B cell (primary cell): ENCODE data around the gene WDR36. TPM values are rescaled to one million over a fixed set of nuclear protein-coding genes. Genes with fewer than 3 reads are reported as not detected.

ENCODE experiments used
- ATAC-seq: fragments of 200-7000 bp; cut with Tn5 transposase; one replicate; pipeline ENCODE4 v1.10.0; 2021; ENCODE audit warnings: low read depth, mild to moderate bottlenecking, moderate number of reproducible peaks, moderate library complexity
- CTCF ChIA-PET: fragments of 350-600 bp; sonication (Branson Sonifier 250); formaldehyde crosslinking; loops from one replicate; lab custom pipeline; 2021; ENCODE audit warnings: antibody characterized with exemption, inconsistent platforms; lab: Charles Lee
- POLR2A ChIA-PET: fragments of 350-600 bp; sonication (Branson Sonifier 250); formaldehyde crosslinking; loops from one replicate; lab custom pipeline; 2021; ENCODE audit warnings: antibody characterized with exemption; lab: Charles Lee
- DNase-seq: peaks from one replicate; pipeline ENCODE4 v3.0.0; 2013
- H2AFZ ChIP-seq: 2 replicates; pipeline ENCODE4 v1.6.1; 2012; ENCODE audit warnings: mild to moderate bottlenecking, low read depth, low read length; ENCODE audit not compliant: insufficient read depth, poor library complexity, severe bottlenecking
- H3K27ac ChIP-seq, 2 donors: 1 replicate in 1 of 2; 2 replicates in 1 of 2; pipeline ENCODE4 v1.5.1; 2012 to 2013; ENCODE audit warnings: low read length in 2 of 2, mild to moderate bottlenecking in 2 of 2, moderate library complexity in 1 of 2
- H3K27me3 ChIP-seq, 4 experiments: fragments of 200-600 bp in 1 of 4; sonication (generic) in 1 of 4; replicated peaks in 1 of 4; 1 replicate in 2 of 4; 2 replicates in 2 of 4; pipeline versions ENCODE4 v1.6.1 to v1.7.0; 2013 to 2016; ENCODE audit warnings: low read length in 3 of 4, mild to moderate bottlenecking in 2 of 4, mixed read lengths in 1 of 4, moderate library complexity in 1 of 4; ENCODE audit not compliant: insufficient read depth in 4 of 4, control insufficient read depth in 3 of 4; ENCODE audit errors: control extremely low read depth in 1 of 4
- H3K36me3 ChIP-seq, 2 experiments: replicated peaks in 1 of 2; 1 replicate in 1 of 2; 2 replicates in 1 of 2; pipeline versions ENCODE4 v1.6.1 to v1.7.1; 2013; ENCODE audit warnings: low read length in 1 of 2; ENCODE audit not compliant: insufficient read depth in 2 of 2, control insufficient read depth in 1 of 2; ENCODE audit errors: control extremely low read depth in 1 of 2, extremely low read depth in 1 of 2
- H3K4me1 ChIP-seq, 2 donors: fragments of 200-600 bp in 1 of 2; sonication (generic) in 1 of 2; 1 replicate in 1 of 2; 2 replicates in 1 of 2; pipeline versions ENCODE4 v1.5.1 to v1.6.1; 2013 to 2017; ENCODE audit warnings: low read length in 2 of 2; ENCODE audit not compliant: control insufficient read depth in 2 of 2, insufficient read depth in 2 of 2
- H3K4me2 ChIP-seq: replicated peaks from 2 replicates; pipeline ENCODE3; 2012; ENCODE audit warnings: mild to moderate bottlenecking, low read depth, low read length; ENCODE audit not compliant: poor library complexity, severe bottlenecking
- H3K4me3 ChIP-seq, 5 experiments: fragments of 200-600 bp in 1 of 5; sonication (generic) in 1 of 5; 1 replicate in 3 of 5; 2 replicates in 2 of 5; pipeline versions ENCODE4 v1.5.1 to v1.7.0; 2011 to 2016; ENCODE audit warnings: low read length in 4 of 5, mild to moderate bottlenecking in 4 of 5, low read depth in 2 of 5, control low read depth in 1 of 5, moderate library complexity in 1 of 5; ENCODE audit not compliant: insufficient read depth in 1 of 5; ENCODE audit errors: control extremely low read depth in 1 of 5, extremely low read depth in 1 of 5
- H3K79me2 ChIP-seq: fragments of 200-600 bp; sonication (generic); one replicate; pipeline ENCODE4 v1.6.0; 2016; ENCODE audit warnings: low read length; ENCODE audit not compliant: control insufficient read depth, insufficient read depth
- H3K9ac ChIP-seq: fragments of 200-600 bp; sonication (generic); 2 replicates; pipeline ENCODE4 v1.6.1; 2017; ENCODE audit warnings: mild to moderate bottlenecking, low read length, moderate library complexity
- H3K9me3 ChIP-seq, 3 donors: one replicate each; pipeline versions ENCODE4 v1.6.1 to v1.7.1; 2013; ENCODE audit warnings: low read length in 2 of 3; ENCODE audit not compliant: control insufficient read depth in 2 of 3, insufficient read depth in 1 of 3; ENCODE audit errors: control extremely low read depth in 1 of 3
- H4K20me1 ChIP-seq: 2 replicates; pipeline ENCODE4 v1.6.0; 2012; ENCODE audit warnings: mild to moderate bottlenecking, low read length; ENCODE audit not compliant: insufficient read depth, control insufficient read depth, poor library complexity, severe bottlenecking
- H3K27ac Mint-ChIP-seq: one replicate; pipeline ENCODE4 v1.8.0; 2021; ENCODE audit warnings: mixed read lengths
- H3K27me3 Mint-ChIP-seq: one replicate; pipeline ENCODE4 v1.8.0; 2021; ENCODE audit warnings: mixed read lengths
- H3K4me1 Mint-ChIP-seq: one replicate; pipeline ENCODE4 v1.8.0; 2021; ENCODE audit warnings: mixed read lengths
- H3K4me3 Mint-ChIP-seq: one replicate; pipeline ENCODE4 v1.8.0; 2021; ENCODE audit warnings: mixed read lengths
- H3K9me3 Mint-ChIP-seq: one replicate; pipeline ENCODE4 v1.8.0; 2022; ENCODE audit warnings: mixed read lengths; ENCODE audit not compliant: insufficient read depth
- EZH2 ChIP-seq: IDR thresholded peaks from 2 replicates; pipeline ENCODE4 v1.6.1; 2012; ENCODE audit warnings: borderline replicate concordance, low read depth, mild to moderate bottlenecking, moderate library complexity, low read length; ENCODE audit not compliant: insufficient read depth, poor library complexity, severe bottlenecking
- WGBS: methylation state at CpG from one replicate; pipeline ENCODE4 v1.1.5; 2013; ENCODE audit warnings: missing lambda C conversion rate; ENCODE audit not compliant: insufficient coverage; 5-methylcytosine and 5-hydroxymethylcytosine counted together
- intact Hi-C: fragments of 100-400 bp; cut with micrococcal nuclease; formaldehyde crosslinking; loops from one replicate; pipeline ENCODE4 v1.10.0; 2022
- polyA plus RNA-seq: library from polyadenylated mRNA; depleted of rRNA; stranded (reverse); fragments of >200 nt; gene quantifications from 2 replicates; pipeline ENCODE4 v1.2.3, GENCODE V29; 2012
- total RNA-seq, 2 donors: library from RNA; stranded (reverse); fragments of 120-200 nt in 1 of 2; gene quantifications; 1 replicate in 1 of 2; 2 replicates in 1 of 2; pipeline versions ENCODE4 v1.2.3 to v1.2.4, GENCODE V29; 2013 to 2022
- TF ChIP-seq, protein P1 (sequence below): fragments of 200-600 bp; IDR thresholded peaks from one replicate; pipeline ENCODE4 v1.8.0; 2022; ENCODE audit warnings: antibody characterized with exemption, mild to moderate bottlenecking

Gene WDR36
- total and polyA plus RNA-seq, 2 donors (not counting 1 experiment from before 2014, with no cell fraction given) = 6.0 to 35.2 TPM

DNA sequence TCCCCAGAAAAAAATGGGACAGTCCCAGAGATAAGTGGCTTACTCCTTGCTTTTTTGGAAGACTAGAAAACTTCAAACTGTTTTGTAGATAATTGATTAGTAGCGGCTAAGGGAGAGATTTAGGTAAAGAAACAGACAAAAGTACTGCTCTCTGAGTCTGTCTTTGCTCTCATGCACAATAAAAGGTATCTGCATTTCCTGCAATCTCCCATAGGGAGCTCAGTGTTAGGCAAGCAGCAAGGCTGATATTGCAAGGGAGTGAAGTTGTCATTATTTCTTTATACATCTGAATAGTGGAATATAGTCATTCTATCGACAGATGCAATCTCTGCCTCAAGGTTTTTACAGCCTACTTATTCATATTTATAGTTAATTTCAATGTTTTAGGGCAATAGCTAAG is 77.1 kb downstream of the WDR36 start:
- Mint-ChIP-seq H3K9me3 (no peaks in the 10 kb centered on the region), H3K4me3 (no peak overlapping the region), H3K27me3 (peaks cover 7% of the 10 kb centered on the region), H3K4me1 (no peaks in the 10 kb centered on the region), H3K27ac (no peak overlapping the region)
- Histone ChIP-seq H3K36me3 (no peaks in the 10 kb centered on the region), H3K9me3 (no peaks in the 10 kb centered on the region), H3K27ac (no peak overlapping the region), H3K9ac (no peak overlapping the region), H2AFZ (no peak overlapping the region), H4K20me1 (no peaks in the 10 kb centered on the region), H3K79me2 (no peaks in the 10 kb centered on the region), H3K27me3 (no peaks in the 10 kb centered on the region), H3K4me1 (no peaks in the 10 kb centered on the region), H3K4me2 (no peak overlapping the region), H3K4me3 (no peak overlapping the region)
- ChIA-PET POLR2A (no interaction called here), CTCF (interaction anchor here (1.0 kb wide), 1 partner anchor 13 kb away, joined by 3 read pairs; no protein-coding TSS in a partner anchor)
- TF ChIP-seq EZH2 = no peak
- TF ChIP-seq, protein P1, sequence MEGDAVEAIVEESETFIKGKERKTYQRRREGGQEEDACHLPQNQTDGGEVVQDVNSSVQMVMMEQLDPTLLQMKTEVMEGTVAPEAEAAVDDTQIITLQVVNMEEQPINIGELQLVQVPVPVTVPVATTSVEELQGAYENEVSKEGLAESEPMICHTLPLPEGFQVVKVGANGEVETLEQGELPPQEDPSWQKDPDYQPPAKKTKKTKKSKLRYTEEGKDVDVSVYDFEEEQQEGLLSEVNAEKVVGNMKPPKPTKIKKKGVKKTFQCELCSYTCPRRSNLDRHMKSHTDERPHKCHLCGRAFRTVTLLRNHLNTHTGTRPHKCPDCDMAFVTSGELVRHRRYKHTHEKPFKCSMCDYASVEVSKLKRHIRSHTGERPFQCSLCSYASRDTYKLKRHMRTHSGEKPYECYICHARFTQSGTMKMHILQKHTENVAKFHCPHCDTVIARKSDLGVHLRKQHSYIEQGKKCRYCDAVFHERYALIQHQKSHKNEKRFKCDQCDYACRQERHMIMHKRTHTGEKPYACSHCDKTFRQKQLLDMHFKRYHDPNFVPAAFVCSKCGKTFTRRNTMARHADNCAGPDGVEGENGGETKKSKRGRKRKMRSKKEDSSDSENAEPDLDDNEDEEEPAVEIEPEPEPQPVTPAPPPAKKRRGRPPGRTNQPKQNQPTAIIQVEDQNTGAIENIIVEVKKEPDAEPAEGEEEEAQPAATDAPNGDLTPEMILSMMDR = no peak
- no CpG with 5 or more reads among the region's 2 CpGs for WGBS
- DNase-seq (no peak), ATAC-seq (no peak)
- intact Hi-C loops = no loop called here

DNA sequence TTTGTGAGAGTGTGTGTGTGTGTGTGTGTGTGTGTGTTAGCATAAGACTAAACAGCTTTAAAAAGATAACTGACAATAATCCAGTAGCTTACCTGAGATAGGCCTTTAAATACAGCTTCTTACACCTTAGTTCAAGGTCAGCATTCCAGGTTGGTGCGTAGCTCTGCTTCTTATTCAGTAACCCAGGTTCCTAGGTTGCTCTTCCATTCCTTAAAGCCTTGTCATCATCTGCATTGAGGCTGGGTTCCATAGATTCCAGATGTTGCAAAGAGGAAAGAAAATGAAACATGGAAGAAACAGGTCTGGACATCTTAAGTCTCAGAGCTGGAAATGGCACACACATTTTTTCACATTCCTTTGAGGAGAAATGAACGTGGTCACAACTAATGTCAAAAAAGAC is 78.1 kb downstream of the WDR36 start:
- H4K20me1 ChIP-seq = no peaks in the 10 kb centered on the region
- no peak overlapping the region for H3K4me3 ChIP-seq
- H3K79me2 ChIP-seq = no peaks in the 10 kb centered on the region
- no peak overlapping the region for H3K9ac ChIP-seq
- H3K27ac ChIP-seq = no peak overlapping the region
- ATAC-seq (no peak), DNase-seq (no peak)
- no peak overlapping the region for H3K4me2 ChIP-seq
- H3K27me3 Mint-ChIP-seq = peaks cover 11% of the 10 kb centered on the region
- H3K4me1 Mint-ChIP-seq = no peaks in the 10 kb centered on the region
- no peak overlapping the region for H3K27ac Mint-ChIP-seq
- no peaks in the 10 kb centered on the region for H3K27me3 ChIP-seq
- no peaks in the 10 kb centered on the region for H3K36me3 ChIP-seq
- intact Hi-C loops = no loop called here
- no peaks in the 10 kb centered on the region for H3K9me3 Mint-ChIP-seq
- no peaks in the 10 kb centered on the region for H3K9me3 ChIP-seq
- TF ChIP-seq, protein P1 = no peak
- TF ChIP-seq EZH2 = no peak
- 71% methylated on average over 2 of the region's 2 CpGs for WGBS
- H3K4me1 ChIP-seq = no peaks in the 10 kb centered on the region
- POLR2A ChIA-PET = no interaction called here
- CTCF ChIA-PET = interaction anchor here (0.7 to 1.0 kb wide), 2 partner anchors 12 to 14 kb away, joined by 3 read pairs; no protein-coding TSS in a partner anchor
- no peak overlapping the region for H3K4me3 Mint-ChIP-seq
- H2AFZ ChIP-seq = no peak overlapping the region
